ENCODE measurements around the gene RALGPS1. TPM values are rescaled to one million over a fixed set of nuclear protein-coding genes. Genes with fewer than 3 reads are reported as not detected.

RALGPS1 gene
- total RNA-seq, 1 donor from 2014 or later, result 15.2 TPM

DNA sequence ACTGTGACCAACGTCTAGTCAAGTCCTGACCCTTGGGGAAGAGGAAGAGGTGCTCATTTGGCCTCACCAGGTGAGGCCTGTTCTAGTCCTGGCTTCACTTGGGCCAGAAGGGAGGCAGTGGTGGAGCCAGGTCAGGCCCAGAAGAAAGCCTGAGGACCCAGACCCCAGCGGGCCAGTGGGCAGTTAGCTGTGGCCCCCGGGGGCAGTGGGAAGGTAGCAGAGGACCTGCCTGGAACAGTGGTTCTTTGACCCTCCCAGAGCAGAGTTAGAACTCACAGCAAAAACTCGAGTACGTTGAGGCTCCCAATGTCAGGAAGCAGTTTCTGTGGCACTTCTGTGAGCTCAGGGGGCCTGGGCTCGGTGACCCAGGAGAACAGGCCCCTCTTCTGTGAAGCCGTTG is 284.0 kb downstream of the RALGPS1 start:
- intact Hi-C loops (cut with DNase I), result loop anchor here (5.0 kb wide), 1 partner anchor 256 kb away; no protein-coding TSS in a partner anchor
- TF ChIP-seq, protein P1, sequence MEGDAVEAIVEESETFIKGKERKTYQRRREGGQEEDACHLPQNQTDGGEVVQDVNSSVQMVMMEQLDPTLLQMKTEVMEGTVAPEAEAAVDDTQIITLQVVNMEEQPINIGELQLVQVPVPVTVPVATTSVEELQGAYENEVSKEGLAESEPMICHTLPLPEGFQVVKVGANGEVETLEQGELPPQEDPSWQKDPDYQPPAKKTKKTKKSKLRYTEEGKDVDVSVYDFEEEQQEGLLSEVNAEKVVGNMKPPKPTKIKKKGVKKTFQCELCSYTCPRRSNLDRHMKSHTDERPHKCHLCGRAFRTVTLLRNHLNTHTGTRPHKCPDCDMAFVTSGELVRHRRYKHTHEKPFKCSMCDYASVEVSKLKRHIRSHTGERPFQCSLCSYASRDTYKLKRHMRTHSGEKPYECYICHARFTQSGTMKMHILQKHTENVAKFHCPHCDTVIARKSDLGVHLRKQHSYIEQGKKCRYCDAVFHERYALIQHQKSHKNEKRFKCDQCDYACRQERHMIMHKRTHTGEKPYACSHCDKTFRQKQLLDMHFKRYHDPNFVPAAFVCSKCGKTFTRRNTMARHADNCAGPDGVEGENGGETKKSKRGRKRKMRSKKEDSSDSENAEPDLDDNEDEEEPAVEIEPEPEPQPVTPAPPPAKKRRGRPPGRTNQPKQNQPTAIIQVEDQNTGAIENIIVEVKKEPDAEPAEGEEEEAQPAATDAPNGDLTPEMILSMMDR (IDR thresholded peaks at IDR 0.05), result no peak
- TF ChIP-seq POLR2AphosphoS5 (IDR thresholded peaks at IDR 0.05; ENCODE audit: insufficient read depth in 1 of 2, low read depth in 1 of 2) (no peak), POLR2A (IDR thresholded peaks at IDR 0.05) (no peak)
- Histone ChIP-seq H3K36me3 (no peaks in the 10 kb centered on the region), H3K27me3 (no peaks in the 10 kb centered on the region), H3K9me3 (no peaks in the 10 kb centered on the region), H3K4me1 (peaks cover 43% of the 10 kb centered on the region), H3K27ac (peak overlapping the region; percentile 87), H3K4me3 (no peak overlapping the region)
- DNase-seq (ENCODE audit: extremely low spot score in 2 of 2), result no peak

DNA sequence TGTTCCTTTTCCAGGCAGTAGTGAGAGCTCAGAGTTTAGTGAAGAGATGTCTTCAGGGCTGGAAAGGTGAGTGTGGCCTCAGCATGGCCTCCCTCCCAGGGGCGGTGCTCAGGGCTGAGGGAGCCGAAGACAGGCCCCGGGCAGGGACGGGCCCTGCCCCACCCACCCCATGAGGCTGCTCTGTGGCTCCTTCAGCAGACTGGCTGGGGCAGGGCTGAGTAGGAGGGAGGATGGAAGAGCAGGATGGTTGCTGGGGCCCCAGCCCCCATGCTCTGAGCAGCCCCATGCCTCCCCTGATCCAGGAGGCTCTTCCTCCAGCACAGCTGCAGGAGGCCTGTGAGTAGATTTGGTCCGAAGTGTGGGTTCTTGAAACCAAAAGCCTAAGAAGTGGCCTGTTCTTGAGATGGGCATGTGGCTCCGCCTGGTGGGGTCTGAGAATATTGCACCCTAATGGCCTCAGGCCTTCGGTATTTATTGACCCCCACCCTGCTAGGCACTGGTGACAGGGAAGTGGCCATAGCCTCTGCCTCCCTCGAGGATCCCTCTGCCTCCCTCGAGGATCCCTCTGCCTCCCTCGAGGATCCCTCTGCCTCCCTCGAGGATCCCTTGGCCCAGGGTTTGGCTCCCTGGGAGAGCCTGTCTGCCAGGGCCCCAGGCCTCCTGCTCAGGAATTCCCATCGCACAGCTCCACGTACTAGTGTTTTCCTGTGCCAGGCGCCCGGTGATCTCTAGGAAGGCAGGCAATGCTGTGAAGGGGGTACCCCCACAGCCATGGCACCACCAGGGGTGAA is 284.6 kb downstream of the RALGPS1 start:
- peaks cover 43% of the 10 kb centered on the region for H3K4me1 ChIP-seq
- no peaks in the 10 kb centered on the region for H3K9me3 ChIP-seq
- H3K4me3 ChIP-seq, result no peak overlapping the region
- H3K27ac ChIP-seq, result peak overlapping the region; percentile 87
- TF ChIP-seq, protein P1 (IDR thresholded peaks at IDR 0.05), result peak; percentile 92 to 97 (median 94)
- TF ChIP-seq POLR2A (IDR thresholded peaks at IDR 0.05) (no peak), POLR2AphosphoS5 (IDR thresholded peaks at IDR 0.05; ENCODE audit: insufficient read depth in 1 of 2, low read depth in 1 of 2) (peak in 1 of 2 donors; percentile 44)
- intact Hi-C loops (cut with DNase I), result loop anchor here (5.0 kb wide), 1 partner anchor 257 kb away; no protein-coding TSS in a partner anchor
- no peak for DNase-seq (ENCODE audit: extremely low spot score in 2 of 2)
- no peaks in the 10 kb centered on the region for H3K27me3 ChIP-seq
- no peaks in the 10 kb centered on the region for H3K36me3 ChIP-seq

DNA sequence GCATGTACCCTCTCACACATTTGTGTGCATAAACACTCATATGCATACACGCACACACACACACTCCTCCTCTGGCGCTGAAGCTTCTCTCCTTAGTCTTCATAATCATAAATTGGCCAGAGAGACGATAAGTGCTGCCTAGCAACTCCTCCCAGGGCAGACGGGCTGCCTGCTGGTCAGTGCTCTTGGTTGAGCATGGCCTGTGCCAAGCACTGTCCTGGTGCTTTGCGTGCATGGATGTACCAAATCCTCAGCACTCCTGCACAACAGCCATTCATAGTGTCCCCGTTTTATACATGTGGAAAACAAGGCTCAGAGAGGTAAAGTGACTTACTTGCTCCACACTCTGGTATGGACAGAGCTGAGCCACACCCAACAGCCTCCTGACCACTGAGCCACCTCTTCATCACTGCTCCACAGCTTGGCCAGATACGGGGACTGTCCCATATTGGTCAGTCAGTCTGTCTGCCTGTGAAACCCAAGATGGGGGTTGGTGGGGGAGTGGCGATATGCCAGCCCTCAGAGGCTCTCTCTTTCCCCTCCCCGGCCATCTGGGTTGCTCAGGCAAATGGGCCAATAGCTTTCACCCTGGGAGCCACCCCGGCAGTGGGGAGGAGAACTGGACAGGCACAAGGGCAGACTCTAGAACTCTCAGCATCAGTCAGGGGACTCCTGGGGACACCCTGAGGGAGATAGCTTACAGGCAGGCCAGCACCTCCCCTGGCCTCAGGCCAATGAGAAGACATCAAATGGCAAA is 285.7 kb downstream of the RALGPS1 start:
- H3K27ac ChIP-seq, result no peak overlapping the region
- H3K9me3 ChIP-seq, result no peaks in the 10 kb centered on the region
- TF ChIP-seq POLR2A (IDR thresholded peaks at IDR 0.05) (no peak), POLR2AphosphoS5 (IDR thresholded peaks at IDR 0.05; ENCODE audit: insufficient read depth in 1 of 2, low read depth in 1 of 2) (no peak)
- TF ChIP-seq, protein P1 (IDR thresholded peaks at IDR 0.05), result no peak
- H3K27me3 ChIP-seq, result no peaks in the 10 kb centered on the region
- peaks cover 39% of the 10 kb centered on the region for H3K4me1 ChIP-seq
- no peak for DNase-seq (ENCODE audit: extremely low spot score in 2 of 2)
- H3K36me3 ChIP-seq, result no peaks in the 10 kb centered on the region
- intact Hi-C loops (cut with DNase I), result no loop called here
- H3K4me3 ChIP-seq, result no peak overlapping the region

DNA sequence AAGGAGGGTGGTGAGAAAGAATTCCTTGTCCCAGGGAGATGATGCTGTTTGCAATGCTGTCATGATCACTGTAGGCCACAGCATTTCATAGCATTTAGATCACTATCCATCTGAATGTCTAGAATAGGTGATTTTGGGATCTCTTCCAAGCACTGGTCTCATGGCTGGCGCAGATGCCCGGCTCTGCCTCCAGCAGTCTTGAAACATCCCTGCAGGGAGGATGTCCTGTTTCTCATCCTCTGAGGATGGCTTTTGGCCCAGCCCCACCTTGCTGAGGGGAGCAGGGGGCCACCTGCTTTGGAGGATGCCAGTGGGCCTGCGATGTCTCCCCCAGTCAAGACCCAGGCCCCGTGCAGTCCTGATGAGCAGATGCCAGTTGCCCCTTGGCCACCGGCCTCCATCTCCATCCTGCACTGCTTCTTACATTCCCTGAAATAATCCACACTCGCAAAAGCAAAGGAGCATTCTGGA is 286.5 kb downstream of the RALGPS1 start:
- TF ChIP-seq POLR2A (IDR thresholded peaks at IDR 0.05), result no peak
- no peak for TF ChIP-seq POLR2AphosphoS5 (IDR thresholded peaks at IDR 0.05; ENCODE audit: insufficient read depth in 1 of 2, low read depth in 1 of 2)
- TF ChIP-seq, protein P1 (IDR thresholded peaks at IDR 0.05), result no peak
- Histone ChIP-seq H3K9me3 (no peaks in the 10 kb centered on the region), H3K4me3 (no peak overlapping the region), H3K36me3 (no peaks in the 10 kb centered on the region), H3K4me1 (peaks cover 35% of the 10 kb centered on the region), H3K27ac (no peak overlapping the region), H3K27me3 (no peaks in the 10 kb centered on the region)
- intact Hi-C loops (cut with DNase I), result no loop called here
- no peak for DNase-seq (ENCODE audit: extremely low spot score in 2 of 2)

All from vagina (tissue), 2 donors.